ENCODE measurements around the gene DGKD.

DNA sequence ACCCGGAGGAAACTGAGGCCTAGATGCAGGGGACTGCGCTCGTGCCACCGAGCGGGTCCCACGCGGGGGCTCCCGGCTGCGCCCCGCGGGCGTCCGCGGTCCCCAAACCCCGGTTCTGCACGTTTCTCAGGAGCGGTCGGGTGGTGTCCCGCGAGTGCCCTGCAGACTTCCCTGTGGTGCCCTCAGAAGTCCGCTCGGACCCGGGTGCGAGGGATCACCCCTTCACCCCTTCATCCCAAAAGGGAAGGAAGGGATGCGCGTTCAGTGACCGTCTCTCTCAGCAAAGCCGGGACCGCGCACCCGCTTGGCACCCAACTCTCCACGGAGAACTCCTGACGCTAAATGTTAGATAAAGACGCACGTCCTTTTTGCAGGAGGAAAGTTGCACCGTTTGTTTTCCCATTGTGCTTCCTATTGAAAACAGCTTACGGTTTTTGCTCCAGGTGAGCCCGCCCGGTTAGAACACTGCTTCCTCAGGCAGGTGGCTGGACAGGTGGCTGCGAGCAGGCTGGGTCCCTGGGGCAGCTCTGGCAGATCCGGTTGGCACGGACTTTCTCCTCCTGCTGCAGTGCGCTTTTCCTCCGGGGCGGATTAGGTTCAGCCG lies 779 bp downstream of the DGKD start:
- TF ChIP-seq ATF2 (IDR thresholded peaks at IDR 0.05; ENCODE audit: low read length) (no peak), CTCF (IDR thresholded peaks at IDR 0.05 in 2 of 3, conservative IDR thresholded peaks at IDR 0.05 in 1 of 3; ENCODE audit: control insufficient read depth in 2 of 3, extremely low read depth in 1 of 3, insufficient read depth in 1 of 3, low read depth in 3 of 3, low read length in 3 of 3) (no peak), HCFC1 (IDR thresholded peaks at IDR 0.05; ENCODE audit: low read length) (no peak), PKNOX1 (IDR thresholded peaks at IDR 0.05) (no peak), POLR2A (IDR thresholded peaks at IDR 0.05; ENCODE audit: low read depth, low read length) (peak; percentile 19; the same call in 1 of the 2 replicates)
- TF ChIP-seq, protein P1, sequence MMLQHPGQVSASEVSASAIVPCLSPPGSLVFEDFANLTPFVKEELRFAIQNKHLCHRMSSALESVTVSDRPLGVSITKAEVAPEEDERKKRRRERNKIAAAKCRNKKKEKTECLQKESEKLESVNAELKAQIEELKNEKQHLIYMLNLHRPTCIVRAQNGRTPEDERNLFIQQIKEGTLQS (IDR thresholded peaks at IDR 0.05; ENCODE audit: borderline replicate concordance, extremely low read depth, low read depth, low read length), result no peak
